ENCODE data around the gene RBM3. TPM values are rescaled to one million over a fixed set of nuclear protein-coding genes. Genes with fewer than 3 reads are reported as not detected.

The RBM3 gene
- total and polyA plus RNA-seq, 2 of the 8 experiments (the other 6 are each of a cell fraction or from before 2014, with no cell fraction given) = 99.6 to 164 TPM

DNA sequence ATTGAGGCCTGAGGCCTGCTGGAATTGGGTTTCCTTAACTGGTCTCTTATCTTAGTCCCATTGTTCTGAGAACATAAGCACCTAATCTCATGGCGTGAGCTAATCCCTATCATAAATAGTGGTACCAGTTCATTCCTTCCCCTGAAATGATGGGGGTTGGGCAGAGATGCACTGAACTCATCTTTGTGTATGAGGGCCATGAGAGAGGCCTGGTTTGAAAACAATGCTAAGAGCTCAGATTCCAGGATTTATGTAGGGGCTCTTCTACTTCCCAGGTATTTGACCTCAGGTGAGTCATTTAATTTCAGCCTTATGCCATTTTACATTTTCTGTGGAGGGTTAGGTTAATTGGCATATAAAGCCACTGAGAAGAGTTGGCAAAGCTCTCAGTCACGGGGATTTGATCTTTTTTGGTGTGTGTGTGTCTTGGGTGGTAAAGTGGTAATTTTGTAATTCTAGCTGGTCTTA is 4.4 kb downstream of the RBM3 start:
- no peak overlapping the region for H2BK12ac ChIP-seq (ENCODE audit: low read depth, low read length)
- ChIA-PET CTCF (ENCODE audit: partially characterized antibody) (no interaction called here), POLR2A (ENCODE audit: partially characterized antibody) (interaction anchor here (0.5 to 2.8 kb wide), 15 partner anchors 10 to 405 kb away, joined by 3 to 27 read pairs (median 4); partner anchors contain the start of gene WDR13)

More for the DNA sequence above, 4.4 kb downstream of the RBM3 start:
- H2AFZ ChIP-seq (ENCODE audit: low read length) = no peak overlapping the region
- 92% methylated on average over 2 of the region's 2 CpGs; no CpG with 5 or more reads in 1 of the 2 experiments for WGBS, 2 experiments (ENCODE audit: extremely low coverage in 1 of 2, insufficient coverage in 1 of 2, insufficient read length in 1 of 2, insufficient replicate concordance in 2 of 2, low coverage in 1 of 2, low lambda C conversion rate in 2 of 2, missing lambda C conversion rate in 1 of 2)
- H2BK120ac ChIP-seq (replicated peaks; ENCODE audit: low read depth, low read length) = no peak overlapping the region
- no peak overlapping the region for H3K23ac ChIP-seq (ENCODE audit: insufficient read length)
- no peak overlapping the region for H3K9ac ChIP-seq (replicated peaks in 1 of 4; ENCODE audit: extremely low read depth in 1 of 4, low read depth in 3 of 4, low read length in 3 of 4)
- DNase-seq (ENCODE audit: low read depth in 1 of 2, low spot score in 2 of 2) = no peak
- no peak overlapping the region for H2BK5ac ChIP-seq (ENCODE audit: low read depth, low read length)
- H2BK20ac ChIP-seq (ENCODE audit: low read length) = no peak overlapping the region
- no peak overlapping the region for H4K91ac ChIP-seq (replicated peaks; ENCODE audit: insufficient read length, low read length)
- no peak overlapping the region for H3K4me2 ChIP-seq (ENCODE audit: insufficient read depth in 1 of 2, low read depth in 2 of 2, low read length in 2 of 2)
- peaks cover 16 to 39% (median 27%) of the 10 kb centered on the region in 4 experiments for H3K36me3 ChIP-seq (ENCODE audit: control insufficient read depth in 2 of 4, insufficient read depth in 4 of 4, low read length in 3 of 4)
- H3K27me3 ChIP-seq (replicated peaks in 1 of 4; ENCODE audit: control insufficient read depth in 3 of 4, extremely low read depth in 1 of 4, insufficient read depth in 3 of 4, low read length in 3 of 4) = no peaks in the 10 kb centered on the region
- H3K4me3 ChIP-seq (ENCODE audit: extremely low read depth in 1 of 4, insufficient read depth in 2 of 4, low read depth in 3 of 4, low read length in 4 of 4) = no peak overlapping the region
- no peak overlapping the region for H3K27ac ChIP-seq (ENCODE audit: low read depth, low read length)
- FAIRE-seq = no peak
- H3K79me1 ChIP-seq (ENCODE audit: low read depth, low read length) = peaks cover 7% of the 10 kb centered on the region
- H4K5ac ChIP-seq (ENCODE audit: insufficient read length, low read depth, low read length) = no peak overlapping the region
- peaks cover 0 to 5% (median 0%) of the 10 kb centered on the region in 4 experiments; a peak in 5 of 7 replicates for H3K4me1 ChIP-seq (replicated peaks in 1 of 4; ENCODE audit: control insufficient read depth in 3 of 4, insufficient read depth in 4 of 4, low read length in 3 of 4)
- no peak overlapping the region for H2BK15ac ChIP-seq (ENCODE audit: low read length)
- no peak overlapping the region for H4K8ac ChIP-seq (ENCODE audit: extremely low read depth, insufficient read depth, low read length)
- no peaks in the 10 kb centered on the region for H3K9me3 ChIP-seq (ENCODE audit: insufficient read depth in 2 of 2, low read depth in 1 of 2, low read length in 1 of 2)
- H2AK5ac ChIP-seq (ENCODE audit: low read depth, low read length) = no peak overlapping the region
- H3K4ac ChIP-seq (replicated peaks; ENCODE audit: insufficient read length, low read depth, low read length) = no peak overlapping the region
- H3K18ac ChIP-seq (ENCODE audit: extremely low read depth, low read length) = no peak overlapping the region
- no peak for TF ChIP-seq RNF2 (IDR thresholded peaks at IDR 0.05; ENCODE audit: borderline replicate concordance, low read depth, low read length, missing control alignments, poor library complexity, severe bottlenecking)
- no peak for TF ChIP-seq YY1 (IDR thresholded peaks at IDR 0.05; ENCODE audit: low read depth, low read length)
- TF ChIP-seq, protein P1, sequence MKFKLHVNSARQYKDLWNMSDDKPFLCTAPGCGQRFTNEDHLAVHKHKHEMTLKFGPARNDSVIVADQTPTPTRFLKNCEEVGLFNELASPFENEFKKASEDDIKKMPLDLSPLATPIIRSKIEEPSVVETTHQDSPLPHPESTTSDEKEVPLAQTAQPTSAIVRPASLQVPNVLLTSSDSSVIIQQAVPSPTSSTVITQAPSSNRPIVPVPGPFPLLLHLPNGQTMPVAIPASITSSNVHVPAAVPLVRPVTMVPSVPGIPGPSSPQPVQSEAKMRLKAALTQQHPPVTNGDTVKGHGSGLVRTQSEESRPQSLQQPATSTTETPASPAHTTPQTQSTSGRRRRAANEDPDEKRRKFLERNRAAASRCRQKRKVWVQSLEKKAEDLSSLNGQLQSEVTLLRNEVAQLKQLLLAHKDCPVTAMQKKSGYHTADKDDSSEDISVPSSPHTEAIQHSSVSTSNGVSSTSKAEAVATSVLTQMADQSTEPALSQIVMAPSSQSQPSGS (IDR thresholded peaks at IDR 0.05; ENCODE audit: low read length) = 0 out of 2 replicates have a peak, but pooled peaks have one; percentile 24
- TF ChIP-seq POLR2AphosphoS5 (IDR thresholded peaks at IDR 0.05; ENCODE audit: low read depth, low read length) = 0 out of 2 replicates have a peak, but pooled peaks have one; percentile 50
- TF ChIP-seq ZNF274 (IDR thresholded peaks at IDR 0.05; ENCODE audit: borderline replicate concordance, extremely low read depth, low read length) = no peak
- TF ChIP-seq GABPA (IDR thresholded peaks at IDR 0.05; ENCODE audit: borderline replicate concordance, insufficient read depth, low read length) = no peak
- no peak for TF ChIP-seq TEAD4 (IDR thresholded peaks at IDR 0.05; ENCODE audit: low read depth, low read length)
- no peak for TF ChIP-seq CREB1 (IDR thresholded peaks at IDR 0.05)
- peak; percentile 29 to 69 for TF ChIP-seq POLR2A (IDR thresholded peaks at IDR 0.05; ENCODE audit: control extremely low read depth in 1 of 2, low read depth in 2 of 2, low read length in 2 of 2)
- H4K20me1 ChIP-seq (replicated peaks in 1 of 2; ENCODE audit: control insufficient read depth in 1 of 2, insufficient read depth in 2 of 2, low read length in 2 of 2) = no peaks in the 10 kb centered on the region
- no peak overlapping the region for H3K56ac ChIP-seq (replicated peaks; ENCODE audit: insufficient read length, low read depth, low read length)
- no peak overlapping the region for H3K14ac ChIP-seq (ENCODE audit: insufficient read length)
- peaks cover 4% of the 10 kb centered on the region; the same call in 1 of the 2 replicates for H3K23me2 ChIP-seq (ENCODE audit: low read depth, low read length)
- peaks cover 0 to 17% of the 10 kb centered on the region in 2 experiments; a peak in 2 of 4 replicates for H3K79me2 ChIP-seq (ENCODE audit: control insufficient read depth in 1 of 2, insufficient read depth in 2 of 2, low read length in 2 of 2)
